Measurements from ENCODE around the gene BET1.

DNA sequence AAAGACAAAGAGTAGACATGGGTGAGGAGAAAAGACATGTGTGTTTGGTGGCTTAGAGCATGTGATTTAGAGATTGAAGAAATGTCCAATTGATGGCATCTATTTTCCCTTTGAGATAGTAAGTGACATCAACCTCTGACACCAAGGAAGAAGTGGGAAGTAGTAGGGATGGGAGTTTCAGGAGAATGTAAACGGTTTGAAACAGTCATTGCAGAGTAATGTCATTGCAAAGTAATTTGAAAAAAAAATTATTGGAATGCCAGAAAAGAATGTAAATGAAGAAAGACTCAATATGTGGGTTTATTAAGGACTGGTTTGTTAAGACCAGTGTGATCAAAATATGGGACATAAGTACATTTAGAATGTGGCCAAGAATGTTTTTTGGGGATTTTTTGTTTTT lies 56.0 kb downstream of the BET1 start:
- TF ChIP-seq, protein P1, sequence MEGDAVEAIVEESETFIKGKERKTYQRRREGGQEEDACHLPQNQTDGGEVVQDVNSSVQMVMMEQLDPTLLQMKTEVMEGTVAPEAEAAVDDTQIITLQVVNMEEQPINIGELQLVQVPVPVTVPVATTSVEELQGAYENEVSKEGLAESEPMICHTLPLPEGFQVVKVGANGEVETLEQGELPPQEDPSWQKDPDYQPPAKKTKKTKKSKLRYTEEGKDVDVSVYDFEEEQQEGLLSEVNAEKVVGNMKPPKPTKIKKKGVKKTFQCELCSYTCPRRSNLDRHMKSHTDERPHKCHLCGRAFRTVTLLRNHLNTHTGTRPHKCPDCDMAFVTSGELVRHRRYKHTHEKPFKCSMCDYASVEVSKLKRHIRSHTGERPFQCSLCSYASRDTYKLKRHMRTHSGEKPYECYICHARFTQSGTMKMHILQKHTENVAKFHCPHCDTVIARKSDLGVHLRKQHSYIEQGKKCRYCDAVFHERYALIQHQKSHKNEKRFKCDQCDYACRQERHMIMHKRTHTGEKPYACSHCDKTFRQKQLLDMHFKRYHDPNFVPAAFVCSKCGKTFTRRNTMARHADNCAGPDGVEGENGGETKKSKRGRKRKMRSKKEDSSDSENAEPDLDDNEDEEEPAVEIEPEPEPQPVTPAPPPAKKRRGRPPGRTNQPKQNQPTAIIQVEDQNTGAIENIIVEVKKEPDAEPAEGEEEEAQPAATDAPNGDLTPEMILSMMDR (IDR thresholded peaks at IDR 0.05) = no peak
- TF ChIP-seq POLR2A (IDR thresholded peaks at IDR 0.05) = no peak
